Gastroesophageal sphincter (tissue), 4 donors: ENCODE data around the gene TM9SF4. TPM values are rescaled to one million over a fixed set of nuclear protein-coding genes. Genes with fewer than 3 reads are reported as not detected.

Source experiments
- ATAC-seq: fragments of 150-250 bp; one replicate; pipeline ENCODE4 v1.9.1; 2016; ENCODE audit warnings: mild to moderate bottlenecking, moderate library complexity
- H3K27ac ChIP-seq, 4 donors: fragments of 200-600 bp; sonication (generic) in 3 of 4; 1 replicate in 3 of 4; 2 replicates in 1 of 4; pipeline ENCODE4 v1.5.1; 2016 to 2019
- H3K27me3 ChIP-seq: fragments of 200-600 bp; sonication (generic); one replicate; pipeline ENCODE4 v1.5.1; 2019
- H3K36me3 ChIP-seq, 2 donors: fragments of 200-600 bp; sonication (generic); one replicate each; pipeline ENCODE4 v1.5.1; 2019; ENCODE audit warnings: control low read depth in 1 of 2
- H3K4me1 ChIP-seq, 3 donors: fragments of 200-600 bp; sonication (generic); 1 replicate in 2 of 3; 2 replicates in 1 of 3; pipeline ENCODE4 v1.5.1; 2016 to 2019; ENCODE audit warnings: control low read depth in 2 of 3
- H3K4me3 ChIP-seq, 2 donors: fragments of 200-600 bp; sonication (generic); one replicate each; pipeline ENCODE4 v1.5.1; 2019; ENCODE audit warnings: mild to moderate bottlenecking in 1 of 2, moderate library complexity in 1 of 2
- H3K9me3 ChIP-seq, 3 donors: fragments of 200-600 bp; sonication (generic); one replicate each; pipeline ENCODE4 v1.5.1; 2017 to 2019; ENCODE audit warnings: control low read depth in 2 of 3
- EP300 ChIP-seq: sonication (generic); formaldehyde crosslinking; IDR thresholded peaks from one replicate; pipeline ENCODE4 v1.6.1; 2017; ENCODE audit warnings: antibody characterized with exemption, mild to moderate bottlenecking
- POLR2A ChIP-seq, 2 donors: fragments of 450-650 bp; IDR thresholded peaks; one replicate each; pipeline ENCODE4 v1.6.1; 2017; ENCODE audit warnings: antibody characterized with exemption in 2 of 2, mild to moderate bottlenecking in 2 of 2, moderate library complexity in 1 of 2
- POLR2AphosphoS5 ChIP-seq: sonication (generic); formaldehyde crosslinking; IDR thresholded peaks from one replicate; pipeline ENCODE4 v1.6.1; 2017; ENCODE audit warnings: antibody characterized with exemption
- WGBS, 2 donors: methylation state at CpG; one replicate each; pipeline ENCODE4 v1.1.5; 2018; ENCODE audit warnings: low coverage in 1 of 2; 5-methylcytosine and 5-hydroxymethylcytosine counted together
- total RNA-seq, 4 donors: library from RNA; depleted of rRNA; stranded (reverse); fragments of >200 nt; gene quantifications; one replicate each; pipeline ENCODE4 v1.1.0, GENCODE V29; 2016
- TF ChIP-seq, protein P1 (sequence below), 4 experiments: fragments of 200-600 bp in 2 of 4; fragments of 450-650 bp in 2 of 4; sonication (generic) in 1 of 4; IDR thresholded peaks; one replicate each; pipeline ENCODE4 v1.5.1; 2017 to 2019; ENCODE audit warnings: antibody characterized with exemption in 4 of 4, mild to moderate bottlenecking in 2 of 4, moderate library complexity in 2 of 4

TM9SF4 gene
- total RNA-seq, 4 donors from 2014 or later = 20.7 to 32.6 (median 22.9) TPM

DNA sequence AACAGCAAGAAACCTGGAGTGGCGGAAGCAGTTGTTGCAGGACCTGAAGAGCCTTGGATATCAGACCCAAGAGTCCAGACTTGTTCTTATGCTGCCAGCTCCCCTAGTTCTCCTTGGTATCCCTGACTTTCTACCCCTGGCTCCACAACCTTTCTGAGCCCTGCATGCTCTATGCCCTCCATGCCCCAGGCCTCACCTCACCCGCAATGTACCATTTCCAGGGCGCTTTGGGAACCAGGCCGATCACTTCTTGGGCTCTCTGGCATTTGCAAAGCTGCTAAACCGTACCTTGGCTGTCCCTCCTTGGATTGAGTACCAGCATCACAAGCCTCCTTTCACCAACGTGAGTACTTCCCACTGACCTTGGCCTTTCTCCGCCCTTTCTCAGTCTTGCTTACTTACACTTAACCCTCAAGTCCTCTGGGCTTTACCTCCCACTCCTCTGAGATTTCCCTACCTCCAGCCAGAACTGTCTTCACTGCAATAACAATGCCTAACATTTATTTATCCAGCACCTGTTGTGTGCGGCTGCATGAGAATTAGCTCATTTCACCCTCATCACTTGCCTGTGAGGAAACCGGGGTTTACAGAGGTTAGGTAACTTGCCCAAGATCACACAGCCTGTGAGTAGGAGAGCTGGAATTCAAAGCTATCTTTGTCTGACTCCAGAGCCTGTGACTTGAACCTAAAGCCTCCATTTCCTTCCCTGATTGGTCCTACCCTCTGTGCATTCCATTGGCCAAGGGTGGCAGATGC, 100.5 kb downstream of the TM9SF4 start:
- TF ChIP-seq EP300 = no peak
- TF ChIP-seq, protein P1, sequence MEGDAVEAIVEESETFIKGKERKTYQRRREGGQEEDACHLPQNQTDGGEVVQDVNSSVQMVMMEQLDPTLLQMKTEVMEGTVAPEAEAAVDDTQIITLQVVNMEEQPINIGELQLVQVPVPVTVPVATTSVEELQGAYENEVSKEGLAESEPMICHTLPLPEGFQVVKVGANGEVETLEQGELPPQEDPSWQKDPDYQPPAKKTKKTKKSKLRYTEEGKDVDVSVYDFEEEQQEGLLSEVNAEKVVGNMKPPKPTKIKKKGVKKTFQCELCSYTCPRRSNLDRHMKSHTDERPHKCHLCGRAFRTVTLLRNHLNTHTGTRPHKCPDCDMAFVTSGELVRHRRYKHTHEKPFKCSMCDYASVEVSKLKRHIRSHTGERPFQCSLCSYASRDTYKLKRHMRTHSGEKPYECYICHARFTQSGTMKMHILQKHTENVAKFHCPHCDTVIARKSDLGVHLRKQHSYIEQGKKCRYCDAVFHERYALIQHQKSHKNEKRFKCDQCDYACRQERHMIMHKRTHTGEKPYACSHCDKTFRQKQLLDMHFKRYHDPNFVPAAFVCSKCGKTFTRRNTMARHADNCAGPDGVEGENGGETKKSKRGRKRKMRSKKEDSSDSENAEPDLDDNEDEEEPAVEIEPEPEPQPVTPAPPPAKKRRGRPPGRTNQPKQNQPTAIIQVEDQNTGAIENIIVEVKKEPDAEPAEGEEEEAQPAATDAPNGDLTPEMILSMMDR (IDR thresholded peaks at IDR 0.05) = no peak
- no peak for TF ChIP-seq POLR2AphosphoS5
- no peak for TF ChIP-seq POLR2A (IDR thresholded peaks at IDR 0.05)
- Histone ChIP-seq H3K27ac (no peak overlapping the region), H3K4me1 (peaks cover 7 to 43% (median 20%) of the 10 kb centered on the region in 3 donors), H3K4me3 (no peak overlapping the region), H3K36me3 (peaks cover 0 to 50% of the 10 kb centered on the region in 2 donors), H3K27me3 (no peaks in the 10 kb centered on the region), H3K9me3 (no peaks in the 10 kb centered on the region)
- ATAC-seq = no peak
- 70 to 79% methylated on average over 5 to 9 of the region's 9 CpGs for WGBS, 2 donors

GRCh38 chr20:32213870-32214269, 104.4 kb downstream of the TM9SF4 start:
- H3K27me3 ChIP-seq = no peaks in the 10 kb centered on the region
- H3K9me3 ChIP-seq = no peaks in the 10 kb centered on the region
- no peak for ATAC-seq
- no peak overlapping the region for H3K4me3 ChIP-seq
- WGBS, 2 donors = 94 to 100% methylated on average over 1 of the region's 1 CpG
- TF ChIP-seq POLR2A (IDR thresholded peaks at IDR 0.05) (no peak), POLR2AphosphoS5 (no peak), EP300 (no peak)
- TF ChIP-seq, protein P1 (IDR thresholded peaks at IDR 0.05) = no peak
- no peak overlapping the region for H3K27ac ChIP-seq
- H3K4me1 ChIP-seq = peaks cover 0 to 13% (median 2%) of the 10 kb centered on the region in 3 donors
- peaks cover 0 to 88% of the 10 kb centered on the region in 2 donors for H3K36me3 ChIP-seq

DNA sequence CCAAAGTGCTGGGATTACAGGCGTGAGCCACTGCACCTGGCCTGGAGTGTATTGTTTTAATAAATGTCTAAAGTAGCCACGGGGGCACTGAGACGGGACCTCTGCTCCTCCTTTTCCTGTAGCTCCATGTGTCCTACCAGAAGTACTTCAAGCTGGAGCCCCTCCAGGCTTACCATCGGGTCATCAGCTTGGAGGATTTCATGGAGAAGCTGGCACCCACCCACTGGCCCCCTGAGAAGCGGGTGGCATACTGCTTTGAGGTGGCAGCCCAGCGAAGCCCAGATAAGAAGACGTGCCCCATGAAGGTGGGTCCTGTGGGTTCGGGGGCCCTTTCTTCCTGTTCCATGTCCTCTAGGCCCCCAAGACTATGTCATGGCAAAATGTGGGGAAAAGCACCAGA, 105.6 kb downstream of the TM9SF4 start:
- ATAC-seq = no peak
- Histone ChIP-seq H3K4me3 (no peak overlapping the region), H3K27me3 (no peaks in the 10 kb centered on the region), H3K27ac (no peak overlapping the region), H3K9me3 (no peaks in the 10 kb centered on the region), H3K4me1 (peaks cover 0 to 1% (median 0%) of the 10 kb centered on the region in 3 donors), H3K36me3 (peaks cover 0 to 98% of the 10 kb centered on the region in 2 donors)
- 90% methylated on average over 2 of the region's 8 CpGs; no CpG with 5 or more reads in 1 of the 2 donors for WGBS, 2 donors
- TF ChIP-seq POLR2AphosphoS5 (no peak), EP300 (no peak), POLR2A (IDR thresholded peaks at IDR 0.05) (no peak)
- TF ChIP-seq, protein P1 (IDR thresholded peaks at IDR 0.05) = no peak

- 97 to 100% methylated on average over 3 of the region's 3 CpGs for WGBS, 2 donors
- no peak overlapping the region for H3K27ac ChIP-seq
- no peaks in the 10 kb centered on the region for H3K27me3 ChIP-seq
- no peaks in the 10 kb centered on the region for H3K4me1 ChIP-seq
- no peaks in the 10 kb centered on the region for H3K9me3 ChIP-seq
- H3K4me3 ChIP-seq = no peak overlapping the region
- peaks cover 0 to 98% of the 10 kb centered on the region in 2 donors for H3K36me3 ChIP-seq
- no peak for TF ChIP-seq EP300
- TF ChIP-seq POLR2A (IDR thresholded peaks at IDR 0.05) = no peak
- TF ChIP-seq POLR2AphosphoS5 = no peak
- TF ChIP-seq, protein P1 (IDR thresholded peaks at IDR 0.05) = no peak
- no peak for ATAC-seq
Measured at GRCh38 chr20:32215729-32216128, 106.2 kb downstream of the TM9SF4 start.
